SHP77 treated with DMSO at 0.1 percent for 48 hours (cell line): ENCODE data around the gene KCNIP1.

Source experiments
- DNase-seq: peaks from one replicate; lab custom pipeline; 2025; lab: John Stamatoyannopoulos, UW

Gene KCNIP1

GRCh38 chr5:170628691-170629565 lies 125.1 kb downstream of the KCNIP1 start:
- no peak for DNase-seq

DNA sequence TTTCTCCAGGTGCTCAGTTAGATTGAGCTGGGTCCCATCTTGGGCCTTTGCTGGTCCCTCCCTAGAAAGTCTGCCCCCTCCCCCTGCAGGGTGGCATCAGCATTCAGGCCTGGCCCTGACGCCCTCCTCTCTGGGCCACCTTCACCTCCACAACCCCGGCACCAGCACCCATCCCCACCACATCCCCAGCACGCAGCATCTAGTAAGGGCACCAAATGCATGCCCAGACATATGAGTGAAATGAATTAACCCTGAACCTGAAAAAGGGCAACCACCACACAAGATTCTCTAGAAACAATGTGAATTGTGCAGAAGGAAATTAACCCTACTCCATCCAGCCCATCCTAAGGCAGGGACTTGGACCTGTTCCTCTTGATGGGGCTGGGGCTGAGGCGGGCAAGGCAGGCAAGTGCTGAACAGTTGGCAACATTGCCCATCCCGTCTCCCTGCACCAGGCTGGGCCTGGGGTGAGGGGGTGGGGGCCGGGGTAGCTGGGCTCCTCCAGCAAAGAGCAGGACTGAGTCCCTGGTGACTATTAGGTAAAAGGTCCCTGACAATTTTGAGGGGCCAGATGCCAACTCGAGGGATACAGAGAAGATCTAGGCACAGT lies 125.9 kb downstream of the KCNIP1 start:
- DNase-seq = no peak

- DNase-seq = no peak
Observed at GRCh38 chr5:170630226-170630625, 126.4 kb downstream of the KCNIP1 start.

GRCh38 chr5:170630711-170631141 lies 126.9 kb downstream of the KCNIP1 start:
- no peak for DNase-seq

GRCh38 chr5:170631466-170632195 lies 127.8 kb downstream of the KCNIP1 start:
- no peak for DNase-seq

DNA sequence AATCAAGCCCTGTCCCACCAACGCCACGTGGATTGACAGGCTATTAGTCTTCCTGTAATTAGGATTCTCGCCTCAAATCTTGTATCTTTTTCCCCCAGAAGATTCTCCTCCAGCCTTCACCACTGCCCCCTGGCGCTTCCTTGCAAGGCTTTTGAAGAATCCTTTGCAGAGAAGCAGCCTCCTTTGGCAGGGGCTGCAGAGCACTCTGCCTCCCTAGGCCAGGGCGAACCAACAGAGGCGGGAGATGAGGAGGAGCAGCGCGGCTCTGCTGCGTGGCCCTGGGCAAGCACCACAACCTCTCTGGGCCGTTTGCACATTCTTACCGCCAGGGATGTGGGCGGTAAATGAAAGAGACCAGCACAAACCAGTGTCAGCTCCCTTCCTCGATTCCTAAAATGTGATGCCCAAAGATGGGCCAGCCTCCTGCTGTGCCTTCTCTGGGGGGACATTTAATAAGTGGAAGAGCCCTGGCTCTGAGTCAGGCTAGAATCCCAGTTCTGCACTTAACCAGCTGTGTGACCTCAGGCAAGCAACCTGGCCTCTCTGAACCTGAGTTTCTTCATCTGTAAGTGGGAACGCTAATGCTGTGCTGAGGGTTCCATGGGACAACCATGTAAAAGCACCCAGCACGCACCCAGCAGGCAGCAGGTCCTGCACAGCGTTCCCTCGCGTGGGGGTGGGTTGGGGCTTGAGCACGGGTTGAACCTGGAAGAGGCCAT lies 128.6 kb downstream of the KCNIP1 start:
- DNase-seq = no peak

GRCh38 chr5:170632985-170633234 lies 129.1 kb downstream of the KCNIP1 start:
- DNase-seq = no peak

DNA sequence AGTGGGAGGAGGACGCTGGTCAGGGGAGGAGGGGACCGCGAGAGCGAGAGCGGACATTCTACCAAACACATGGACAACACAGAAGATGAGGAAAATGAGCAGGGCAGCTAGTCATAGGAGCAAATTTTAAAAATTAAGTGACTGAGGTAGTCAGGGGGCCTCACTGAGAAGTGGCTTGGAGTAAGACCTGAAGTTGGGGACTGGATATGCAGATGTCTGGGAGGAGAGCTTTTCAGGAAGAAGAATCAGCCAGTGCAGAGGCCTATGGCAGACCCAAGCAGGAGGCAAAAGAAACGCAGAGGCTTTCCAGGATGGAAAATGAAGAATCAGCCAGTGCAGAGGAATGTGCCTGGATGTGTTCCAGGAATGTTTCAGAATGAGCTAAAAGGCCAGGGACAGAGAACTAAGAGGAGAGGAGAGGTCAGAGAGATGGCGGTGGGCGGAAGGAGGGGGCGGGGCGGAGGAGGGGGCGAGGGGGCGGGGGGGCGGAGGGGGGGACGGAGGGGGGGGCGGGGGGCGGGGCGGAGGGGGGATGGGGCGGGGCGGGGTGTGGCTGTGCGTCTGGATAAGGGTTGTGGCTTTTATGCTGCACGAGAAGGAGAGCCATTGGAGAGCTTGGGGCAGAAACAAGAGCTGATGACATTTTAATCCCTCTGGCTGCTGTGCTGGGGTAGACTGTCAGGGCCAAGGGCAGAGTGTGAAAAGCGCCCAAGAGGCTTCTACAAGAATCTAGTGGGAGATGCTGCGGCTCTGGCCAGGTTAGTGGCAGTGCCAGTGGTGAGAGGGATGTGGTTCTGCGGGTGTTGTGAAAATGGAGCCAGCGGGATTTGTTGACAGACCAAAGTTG lies 129.6 kb downstream of the KCNIP1 start:
- DNase-seq = no peak

- no peak for DNase-seq
Observed at GRCh38 chr5:170634256-170634990, 130.6 kb downstream of the KCNIP1 start.

DNA sequence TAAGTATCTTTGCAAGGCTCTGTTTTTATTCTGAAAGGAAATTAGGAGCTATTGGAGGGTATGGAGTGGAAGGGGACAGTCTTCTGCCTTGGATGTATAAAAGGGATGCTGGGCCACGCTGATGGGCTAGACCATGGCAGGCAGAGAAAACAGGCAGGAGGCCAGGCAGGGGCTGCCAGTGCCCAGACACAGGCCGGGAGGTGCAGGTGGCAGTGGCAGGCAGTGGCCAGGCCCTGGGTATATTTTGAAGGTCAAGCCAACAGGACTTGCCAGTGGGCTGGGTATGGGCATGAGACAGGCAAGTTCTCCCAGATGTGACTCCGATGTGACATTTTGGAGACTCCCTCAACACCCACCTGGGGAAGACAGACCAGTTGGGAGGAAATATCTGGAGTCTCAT lies 131.9 kb downstream of the KCNIP1 start:
- no peak for DNase-seq

DNA sequence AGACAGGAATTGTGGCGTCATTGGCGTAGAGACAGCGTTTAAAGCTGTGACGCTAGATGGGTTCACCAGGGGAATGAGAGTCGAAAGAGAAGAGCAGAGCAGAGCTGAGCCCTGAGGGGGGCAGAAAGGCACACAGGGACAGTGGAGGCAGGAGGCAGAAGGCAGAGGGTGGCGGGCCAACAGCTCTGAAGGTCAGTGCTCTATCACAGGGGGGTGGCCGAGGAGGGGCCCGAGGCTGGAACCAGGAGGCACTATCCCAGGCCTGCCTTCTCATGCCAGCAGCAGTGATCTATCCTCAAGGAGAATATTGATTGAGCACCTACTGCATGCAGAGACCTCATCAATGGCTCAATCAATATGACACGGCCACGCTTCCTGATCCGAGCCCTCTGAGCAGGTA lies 132.4 kb downstream of the KCNIP1 start:
- no peak for DNase-seq

- no peak for DNase-seq
Observed at GRCh38 chr5:170636801-170637477, 133.1 kb downstream of the KCNIP1 start.

DNA sequence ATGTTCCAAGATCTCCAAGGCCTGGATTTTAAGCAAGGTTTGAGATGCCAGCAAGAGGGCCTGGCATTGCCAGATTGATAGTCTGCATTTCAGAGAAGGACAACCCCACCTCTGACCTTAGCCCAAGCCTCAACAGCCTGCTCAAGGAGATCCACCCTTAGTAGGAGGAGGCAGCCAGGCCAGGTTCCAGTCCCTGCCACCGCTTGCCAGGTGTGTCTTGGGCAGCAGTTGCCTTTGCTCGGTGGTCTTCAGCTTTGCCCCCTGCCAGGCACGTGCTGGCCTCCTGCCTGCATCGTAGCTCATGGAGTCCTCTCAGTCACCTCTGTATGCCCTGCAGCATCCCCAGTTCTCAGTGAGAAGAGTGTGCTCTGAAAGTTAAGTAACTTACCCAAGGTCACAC lies 134.2 kb downstream of the KCNIP1 start:
- no peak for DNase-seq

- DNase-seq = no peak
Observed at GRCh38 chr5:170638454-170639220, 134.8 kb downstream of the KCNIP1 start.

DNA sequence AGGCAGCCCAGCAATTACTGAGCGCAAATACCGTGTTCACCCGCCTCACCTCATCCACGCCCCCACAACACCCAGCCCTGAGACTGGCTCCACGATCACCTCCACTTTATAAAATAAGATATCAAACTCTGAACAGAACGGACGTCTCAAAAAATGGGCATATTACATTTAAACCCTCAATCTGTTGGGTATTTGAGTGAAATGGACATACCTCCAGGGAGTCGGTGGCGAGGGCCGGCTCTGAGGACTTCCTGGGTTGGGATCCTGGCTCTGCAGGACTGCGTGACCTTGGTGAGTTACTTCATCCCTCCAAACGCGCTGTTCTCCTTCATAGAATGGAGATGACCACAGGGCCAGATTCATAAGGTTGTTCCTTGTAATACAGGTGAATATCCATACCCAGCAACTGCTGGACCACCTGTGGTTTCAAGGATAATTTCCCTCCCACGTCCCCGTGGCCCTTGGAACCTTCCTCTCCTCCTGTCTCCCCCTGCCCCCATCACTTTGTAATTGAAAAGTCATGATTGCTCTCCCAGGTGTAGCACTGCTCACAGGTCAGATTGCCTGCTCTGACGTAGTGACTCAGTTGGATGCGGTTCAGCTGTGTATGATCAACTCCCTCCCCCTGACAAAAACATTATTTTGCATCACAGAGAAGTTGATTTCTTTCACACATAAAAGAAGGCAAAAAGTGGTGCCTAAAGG lies 135.6 kb downstream of the KCNIP1 start:
- no peak for DNase-seq

- DNase-seq = no peak
Observed at GRCh38 chr5:170640731-170641588, 137.1 kb downstream of the KCNIP1 start.

DNA sequence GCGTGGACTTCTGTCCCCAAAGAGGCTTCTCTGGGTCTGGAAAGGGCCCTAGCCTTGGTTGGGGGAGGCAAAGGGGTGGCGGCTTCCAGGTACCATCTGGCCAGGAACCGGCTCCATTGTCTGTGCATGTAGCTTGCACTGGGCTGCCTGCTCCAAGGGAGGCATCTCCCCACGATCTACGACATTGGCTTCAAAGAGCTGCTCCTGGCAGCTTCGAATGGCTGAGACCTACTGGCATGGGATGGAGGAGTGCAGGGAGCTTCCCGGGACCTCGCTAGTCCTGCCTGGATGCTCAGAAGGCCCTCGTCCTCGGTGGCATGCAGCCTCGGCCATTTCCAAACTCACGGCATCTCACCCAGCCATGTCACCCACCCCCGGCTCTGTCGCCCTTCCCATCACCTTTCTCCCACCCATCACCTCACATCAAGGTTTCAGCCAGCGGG lies 137.8 kb downstream of the KCNIP1 start:
- DNase-seq = no peak
